ENCODE results near the gene AP1M1.

The AP1M1 gene

DNA sequence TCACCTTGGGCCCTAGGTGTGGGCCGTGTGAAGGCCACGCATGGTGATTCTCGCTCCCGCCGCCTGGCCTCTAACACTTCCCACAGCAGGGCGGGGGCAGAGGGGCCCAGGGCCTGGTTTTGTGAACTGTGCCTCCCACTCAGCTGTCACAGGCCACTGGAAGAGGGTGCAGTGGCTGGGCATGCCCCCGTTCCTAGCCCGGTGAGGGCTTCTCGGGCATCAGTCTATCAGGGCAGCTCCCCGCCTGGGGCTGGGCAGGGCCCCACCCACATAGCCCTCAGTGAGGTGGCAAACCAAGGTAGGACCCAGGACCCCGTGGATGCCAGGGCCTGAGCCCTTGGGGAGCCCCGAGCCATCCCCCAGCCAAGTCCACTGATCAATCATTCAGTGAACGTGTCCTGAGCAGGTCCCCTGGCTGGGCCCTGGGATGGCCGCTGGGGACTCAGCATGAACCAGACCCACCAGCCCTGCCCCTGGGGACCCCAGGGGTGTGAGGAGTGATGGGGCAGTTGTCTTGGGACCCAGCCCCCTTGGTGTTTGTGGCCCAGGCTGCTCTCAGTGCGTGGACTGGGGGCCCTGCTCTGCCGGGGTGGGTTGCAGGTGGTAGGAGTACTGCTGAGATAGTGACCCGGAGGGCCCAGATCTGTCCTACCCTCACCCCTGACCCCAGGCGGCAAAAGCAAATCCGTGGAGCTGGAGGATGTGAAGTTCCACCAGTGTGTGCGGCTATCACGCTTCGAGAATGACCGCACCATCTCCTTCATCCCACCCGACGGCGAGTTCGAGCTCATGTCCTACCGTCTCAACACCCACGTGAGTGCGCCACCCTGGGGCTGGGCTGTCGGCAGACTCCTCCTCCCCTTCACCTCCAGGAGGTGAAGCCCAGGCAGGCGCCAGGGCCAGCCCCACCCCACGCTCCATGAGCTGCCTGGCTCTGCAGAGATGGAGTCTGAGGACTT lies 29.4 kb downstream of the AP1M1 start:
- ChIA-PET CTCF (interaction anchor here (0.6 kb wide), 1 partner anchor 10 kb away, joined by 3 read pairs; no protein-coding TSS in a partner anchor), POLR2A (interaction anchor here (0.6 kb wide), 1 partner anchor 151 kb away, joined by 11 read pairs; the partner anchor contains the start of gene TPM4)
- H3K36me3 ChIP-seq (ENCODE audit: control insufficient read depth in 2 of 2, insufficient read depth in 1 of 2, low read length in 2 of 2), result peaks cover 0 to 88% of the 10 kb centered on the region in 2 experiments; a peak in 2 of 3 replicates
- H3K4me3 ChIP-seq (ENCODE audit: low read depth, low read length), result no peak overlapping the region
- H3K4me1 ChIP-seq (ENCODE audit: control insufficient read depth, insufficient read depth, low read length), result no peaks in the 10 kb centered on the region
- TF ChIP-seq EGR2 (tag by site-specific recombination; IDR thresholded peaks at IDR 0.05; ENCODE audit: low read depth) (peak; percentile 29; the same call in 1 of the 2 replicates), ZNF843 (tag by site-specific recombination; IDR thresholded peaks at IDR 0.05) (no peak), ZBTB26 (tag by site-specific recombination; optimal IDR thresholded peaks at IDR 0.05) (no peak), ZNF660 (tag by site-specific recombination; IDR thresholded peaks at IDR 0.05) (no peak), KLF1 (tag by site-specific recombination; IDR thresholded peaks at IDR 0.05) (no peak), ZNF24 (tag by site-specific recombination; IDR thresholded peaks at IDR 0.05) (no peak)
- no peaks in the 10 kb centered on the region for H3K9me3 ChIP-seq (ENCODE audit: control insufficient read depth, insufficient read depth, low read depth, low read length)
- H3K27ac ChIP-seq (ENCODE audit: extremely low read depth, low read depth, low read length), result no peak overlapping the region

DNA sequence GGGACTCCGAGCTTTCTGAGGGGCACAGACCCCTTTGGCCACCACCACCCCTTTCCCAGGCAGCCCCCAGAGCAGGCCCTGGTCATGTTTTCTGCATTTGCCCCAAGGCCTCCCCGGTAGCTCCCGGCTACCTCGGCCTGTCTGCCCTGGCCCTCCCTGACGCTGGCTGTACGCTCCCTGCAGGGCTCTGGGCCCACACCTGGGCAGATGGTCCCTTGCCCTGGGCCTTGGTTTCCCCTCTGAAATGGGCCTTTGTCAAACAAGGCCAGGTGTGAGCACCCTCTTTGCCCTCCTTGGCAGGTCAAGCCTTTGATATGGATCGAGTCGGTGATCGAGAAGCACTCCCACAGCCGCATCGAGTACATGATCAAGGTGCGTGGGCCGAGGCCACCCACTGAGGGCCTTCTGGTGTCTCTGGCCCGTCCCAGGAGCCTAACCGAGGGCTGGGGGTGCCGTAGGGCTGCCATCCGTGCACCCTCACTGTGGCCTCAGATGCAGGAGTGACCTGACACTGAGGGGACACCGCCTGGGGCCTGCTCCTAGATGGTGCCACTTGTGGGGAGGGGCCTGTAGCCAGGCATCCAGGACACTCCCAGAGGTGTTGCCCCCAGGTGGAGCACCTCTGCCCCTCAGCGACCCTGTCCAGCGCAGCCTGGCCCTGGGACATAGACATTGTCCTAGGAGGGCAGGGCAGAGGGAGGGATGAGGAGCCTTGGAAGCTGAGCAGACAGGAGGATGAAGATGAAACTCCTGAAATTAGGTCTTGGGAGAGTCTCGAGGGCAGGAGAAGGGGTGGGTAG lies 30.3 kb downstream of the AP1M1 start:
- POLR2A ChIA-PET, result no interaction called here
- Histone ChIP-seq H3K4me1 (ENCODE audit: control insufficient read depth, insufficient read depth, low read length) (no peaks in the 10 kb centered on the region), H3K27ac (ENCODE audit: extremely low read depth, low read depth, low read length) (no peak overlapping the region), H3K36me3 (ENCODE audit: control insufficient read depth in 2 of 2, insufficient read depth in 1 of 2, low read length in 2 of 2) (peaks cover 0 to 91% of the 10 kb centered on the region in 2 experiments; a peak in 2 of 3 replicates), H3K9me3 (ENCODE audit: control insufficient read depth, insufficient read depth, low read depth, low read length) (no peaks in the 10 kb centered on the region), H3K4me3 (ENCODE audit: low read depth, low read length) (no peak overlapping the region)
- CTCF ChIA-PET, result interaction anchor here (0.6 kb wide), 1 partner anchor 9 kb away, joined by 3 read pairs; no protein-coding TSS in a partner anchor
- TF ChIP-seq ZNF544 (tag by site-specific recombination; IDR thresholded peaks at IDR 0.05), result no peak
- TF ChIP-seq PRDM2 (tag by site-specific recombination; IDR thresholded peaks at IDR 0.05; ENCODE audit: borderline replicate concordance), result no peak
- TF ChIP-seq ZNF488 (tag by site-specific recombination; IDR thresholded peaks at IDR 0.05), result no peak
- TF ChIP-seq, protein P1, sequence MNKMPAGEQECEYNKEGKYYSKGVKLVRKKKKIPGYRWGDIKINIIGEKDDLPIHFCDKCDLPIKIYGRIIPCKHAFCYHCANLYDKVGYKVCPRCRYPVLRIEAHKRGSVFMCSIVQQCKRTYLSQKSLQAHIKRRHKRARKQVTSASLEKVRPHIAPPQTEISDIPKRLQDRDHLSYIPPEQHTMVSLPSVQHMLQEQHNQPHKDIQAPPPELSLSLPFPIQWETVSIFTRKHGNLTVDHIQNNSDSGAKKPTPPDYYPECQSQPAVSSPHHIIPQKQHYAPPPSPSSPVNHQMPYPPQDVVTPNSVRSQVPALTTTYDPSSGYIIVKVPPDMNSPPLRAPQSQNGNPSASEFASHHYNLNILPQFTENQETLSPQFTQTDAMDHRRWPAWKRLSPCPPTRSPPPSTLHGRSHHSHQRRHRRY (tag by site-specific recombination; IDR thresholded peaks at IDR 0.05), result no peak
- no peak for TF ChIP-seq ZNF560 (tag by site-specific recombination; IDR thresholded peaks at IDR 0.05; ENCODE audit: borderline replicate concordance)
- TF ChIP-seq, protein P2, sequence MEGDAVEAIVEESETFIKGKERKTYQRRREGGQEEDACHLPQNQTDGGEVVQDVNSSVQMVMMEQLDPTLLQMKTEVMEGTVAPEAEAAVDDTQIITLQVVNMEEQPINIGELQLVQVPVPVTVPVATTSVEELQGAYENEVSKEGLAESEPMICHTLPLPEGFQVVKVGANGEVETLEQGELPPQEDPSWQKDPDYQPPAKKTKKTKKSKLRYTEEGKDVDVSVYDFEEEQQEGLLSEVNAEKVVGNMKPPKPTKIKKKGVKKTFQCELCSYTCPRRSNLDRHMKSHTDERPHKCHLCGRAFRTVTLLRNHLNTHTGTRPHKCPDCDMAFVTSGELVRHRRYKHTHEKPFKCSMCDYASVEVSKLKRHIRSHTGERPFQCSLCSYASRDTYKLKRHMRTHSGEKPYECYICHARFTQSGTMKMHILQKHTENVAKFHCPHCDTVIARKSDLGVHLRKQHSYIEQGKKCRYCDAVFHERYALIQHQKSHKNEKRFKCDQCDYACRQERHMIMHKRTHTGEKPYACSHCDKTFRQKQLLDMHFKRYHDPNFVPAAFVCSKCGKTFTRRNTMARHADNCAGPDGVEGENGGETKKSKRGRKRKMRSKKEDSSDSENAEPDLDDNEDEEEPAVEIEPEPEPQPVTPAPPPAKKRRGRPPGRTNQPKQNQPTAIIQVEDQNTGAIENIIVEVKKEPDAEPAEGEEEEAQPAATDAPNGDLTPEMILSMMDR (tag by site-specific recombination; IDR thresholded peaks at IDR 0.05), result no peak
- no peak for TF ChIP-seq ZNF514 (tag by site-specific recombination; IDR thresholded peaks at IDR 0.05)
- no peak for TF ChIP-seq WT1 (tag by site-specific recombination; IDR thresholded peaks at IDR 0.05)
- TF ChIP-seq ZNF664 (tag by site-specific recombination; IDR thresholded peaks at IDR 0.05), result no peak
- no peak for TF ChIP-seq ZNF792 (tag by site-specific recombination; IDR thresholded peaks at IDR 0.05)
- TF ChIP-seq ZNF768 (tag by site-specific recombination; IDR thresholded peaks at IDR 0.05), result no peak
- TF ChIP-seq ZNF510 (tag by site-specific recombination; IDR thresholded peaks at IDR 0.05; ENCODE audit: insufficient replicate concordance), result no peak
- no peak for TF ChIP-seq ZXDB (tag by site-specific recombination; IDR thresholded peaks at IDR 0.05)
- no peak for TF ChIP-seq ZNF350 (tag by site-specific recombination; IDR thresholded peaks at IDR 0.05)
- no peak for TF ChIP-seq YY1 (tag by site-specific recombination; IDR thresholded peaks at IDR 0.05)

All from HEK293 (cell line).